ENCODE data around the gene CCL24. TPM values are rescaled to one million over a fixed set of nuclear protein-coding genes. Genes with fewer than 3 reads are reported as not detected.
"Not testable (repeated sequence)": the region's sequence is repeated elsewhere in the genome, so short reads cannot be mapped to it uniquely, and the experiment has no call there.

The CCL24 gene
- polyA plus RNA-seq, 1 donor (not counting 4 experiments of a cell fraction or from before 2014, with no cell fraction given), result not detected

GRCh38 chr7:75793676-75794075 lies 19.9 kb downstream of the CCL24 start:
- TF ChIP-seq, protein P1, sequence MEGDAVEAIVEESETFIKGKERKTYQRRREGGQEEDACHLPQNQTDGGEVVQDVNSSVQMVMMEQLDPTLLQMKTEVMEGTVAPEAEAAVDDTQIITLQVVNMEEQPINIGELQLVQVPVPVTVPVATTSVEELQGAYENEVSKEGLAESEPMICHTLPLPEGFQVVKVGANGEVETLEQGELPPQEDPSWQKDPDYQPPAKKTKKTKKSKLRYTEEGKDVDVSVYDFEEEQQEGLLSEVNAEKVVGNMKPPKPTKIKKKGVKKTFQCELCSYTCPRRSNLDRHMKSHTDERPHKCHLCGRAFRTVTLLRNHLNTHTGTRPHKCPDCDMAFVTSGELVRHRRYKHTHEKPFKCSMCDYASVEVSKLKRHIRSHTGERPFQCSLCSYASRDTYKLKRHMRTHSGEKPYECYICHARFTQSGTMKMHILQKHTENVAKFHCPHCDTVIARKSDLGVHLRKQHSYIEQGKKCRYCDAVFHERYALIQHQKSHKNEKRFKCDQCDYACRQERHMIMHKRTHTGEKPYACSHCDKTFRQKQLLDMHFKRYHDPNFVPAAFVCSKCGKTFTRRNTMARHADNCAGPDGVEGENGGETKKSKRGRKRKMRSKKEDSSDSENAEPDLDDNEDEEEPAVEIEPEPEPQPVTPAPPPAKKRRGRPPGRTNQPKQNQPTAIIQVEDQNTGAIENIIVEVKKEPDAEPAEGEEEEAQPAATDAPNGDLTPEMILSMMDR (optimal IDR thresholded peaks at IDR 0.05 in 1 of 3, IDR thresholded peaks at IDR 0.05 in 1 of 3, conservative IDR thresholded peaks at IDR 0.05 in 1 of 3; ENCODE audit: extremely low read depth in 1 of 3, insufficient read depth in 2 of 3, low read length in 3 of 3), result no peak
- no peak for TF ChIP-seq EZH2 (IDR thresholded peaks at IDR 0.05; ENCODE audit: low read length)
- DNase-seq (ENCODE audit: low read depth, low spot score) (no peak), FAIRE-seq (no peak)
- H3K4me3 ChIP-seq (ENCODE audit: control insufficient read depth in 2 of 3, extremely low read depth in 1 of 3, insufficient read depth in 2 of 3, low read depth in 1 of 3, low read length in 3 of 3), result no peak overlapping the region
- no peak overlapping the region for H3K27ac ChIP-seq (ENCODE audit: control insufficient read depth, insufficient read depth, low read length)
- no peaks in the 10 kb centered on the region for H3K9me1 ChIP-seq (ENCODE audit: control insufficient read depth, extremely low read depth, insufficient read depth, low read length)
- H3K79me2 ChIP-seq (ENCODE audit: control insufficient read depth, insufficient read depth, low read length), result no peaks in the 10 kb centered on the region
- H4K20me1 ChIP-seq (ENCODE audit: control insufficient read depth, extremely low read depth, insufficient read depth, low read length), result no peaks in the 10 kb centered on the region
- H3K9ac ChIP-seq (ENCODE audit: control insufficient read depth, extremely low read depth, insufficient read depth, low read length), result no peak overlapping the region
- H2AFZ ChIP-seq (ENCODE audit: control insufficient read depth, low read length), result no peak overlapping the region
- H3K4me1 ChIP-seq (ENCODE audit: control insufficient read depth, extremely low read depth, insufficient read depth, low read length), result peaks cover 5% of the 10 kb centered on the region
- dilution Hi-C loops (cut with MboI; ENCODE audit: extremely low pct_ligation_motif_present, low sequenced_read_pairs), result no loop called here
- H3K9me3 ChIP-seq (ENCODE audit: control insufficient read depth, low read depth, low read length), result no peaks in the 10 kb centered on the region
- H3K36me3 ChIP-seq (ENCODE audit: control insufficient read depth in 2 of 2, extremely low read depth in 1 of 2, insufficient read depth in 2 of 2, low read length in 2 of 2), result no peaks in the 10 kb centered on the region
- peaks cover 8% of the 10 kb centered on the region for H3K27me3 ChIP-seq (ENCODE audit: control insufficient read depth, extremely low read depth, insufficient read depth, low read length)
- no peak overlapping the region for H3K4me2 ChIP-seq (ENCODE audit: control insufficient read depth, extremely low read depth, insufficient read depth, low read depth, low read length)

DNA sequence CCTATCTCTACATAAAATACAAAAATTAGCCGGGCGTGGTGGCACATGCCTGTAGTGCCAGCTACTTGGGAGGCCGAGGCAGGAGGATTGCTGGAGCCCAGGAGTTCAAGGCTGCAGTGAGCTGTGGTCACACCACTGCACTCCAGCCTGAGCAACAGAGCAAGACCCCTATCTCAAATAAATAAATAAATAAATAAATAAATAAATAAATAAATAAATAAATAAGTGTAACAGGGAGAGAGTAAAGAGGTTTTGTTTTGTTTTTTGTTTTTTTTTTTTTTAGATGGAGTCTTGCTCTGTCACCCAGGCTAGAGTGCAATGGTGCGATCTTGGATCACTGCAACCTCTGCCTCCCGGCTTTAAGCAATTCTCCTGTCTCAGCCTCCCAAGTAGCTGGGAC lies 21.0 kb downstream of the CCL24 start:
- H3K27ac ChIP-seq (ENCODE audit: control insufficient read depth, insufficient read depth, low read length); H3K9ac ChIP-seq (ENCODE audit: control insufficient read depth, extremely low read depth, insufficient read depth, low read length); H4K20me1 ChIP-seq (ENCODE audit: control insufficient read depth, extremely low read depth, insufficient read depth, low read length); FAIRE-seq; H3K4me2 ChIP-seq (ENCODE audit: control insufficient read depth, extremely low read depth, insufficient read depth, low read depth, low read length); H3K4me3 ChIP-seq (ENCODE audit: control insufficient read depth in 2 of 3, extremely low read depth in 1 of 3, insufficient read depth in 2 of 3, low read depth in 1 of 3, low read length in 3 of 3); DNase-seq (ENCODE audit: low read depth, low spot score); H3K27me3 ChIP-seq (ENCODE audit: control insufficient read depth, extremely low read depth, insufficient read depth, low read length); dilution Hi-C loops (cut with MboI; ENCODE audit: extremely low pct_ligation_motif_present, low sequenced_read_pairs); H2AFZ ChIP-seq (ENCODE audit: control insufficient read depth, low read length); H3K9me1 ChIP-seq (ENCODE audit: control insufficient read depth, extremely low read depth, insufficient read depth, low read length); H3K79me2 ChIP-seq (ENCODE audit: control insufficient read depth, insufficient read depth, low read length); H3K36me3 ChIP-seq (ENCODE audit: control insufficient read depth in 2 of 2, extremely low read depth in 1 of 2, insufficient read depth in 2 of 2, low read length in 2 of 2); H3K9me3 ChIP-seq (ENCODE audit: control insufficient read depth, low read depth, low read length); H3K4me1 ChIP-seq (ENCODE audit: control insufficient read depth, extremely low read depth, insufficient read depth, low read length): not testable (repeated sequence)

GRCh38 chr7:75789361-75789924 lies 24.2 kb downstream of the CCL24 start:
- no peaks in the 10 kb centered on the region for H3K36me3 ChIP-seq (ENCODE audit: control insufficient read depth in 2 of 2, extremely low read depth in 1 of 2, insufficient read depth in 2 of 2, low read length in 2 of 2)
- H2AFZ ChIP-seq (ENCODE audit: control insufficient read depth, low read length), result no peak overlapping the region
- TF ChIP-seq, protein P1 (optimal IDR thresholded peaks at IDR 0.05 in 1 of 3, IDR thresholded peaks at IDR 0.05 in 1 of 3, conservative IDR thresholded peaks at IDR 0.05 in 1 of 3; ENCODE audit: extremely low read depth in 1 of 3, insufficient read depth in 2 of 3, low read length in 3 of 3), result no peak
- TF ChIP-seq EZH2 (IDR thresholded peaks at IDR 0.05; ENCODE audit: low read length), result no peak
- no peaks in the 10 kb centered on the region for H3K9me1 ChIP-seq (ENCODE audit: control insufficient read depth, extremely low read depth, insufficient read depth, low read length)
- H3K79me2 ChIP-seq (ENCODE audit: control insufficient read depth, insufficient read depth, low read length), result no peaks in the 10 kb centered on the region
- H3K9ac ChIP-seq (ENCODE audit: control insufficient read depth, extremely low read depth, insufficient read depth, low read length), result no peak overlapping the region
- H3K4me2 ChIP-seq (ENCODE audit: control insufficient read depth, extremely low read depth, insufficient read depth, low read depth, low read length), result no peak overlapping the region
- FAIRE-seq, result no peak
- dilution Hi-C loops (cut with MboI; ENCODE audit: extremely low pct_ligation_motif_present, low sequenced_read_pairs), result no loop called here
- peaks cover 5% of the 10 kb centered on the region for H3K4me1 ChIP-seq (ENCODE audit: control insufficient read depth, extremely low read depth, insufficient read depth, low read length)
- H3K27me3 ChIP-seq (ENCODE audit: control insufficient read depth, extremely low read depth, insufficient read depth, low read length), result peaks cover 4% of the 10 kb centered on the region
- no peak overlapping the region for H3K4me3 ChIP-seq (ENCODE audit: control insufficient read depth in 2 of 3, extremely low read depth in 1 of 3, insufficient read depth in 2 of 3, low read depth in 1 of 3, low read length in 3 of 3)
- H3K27ac ChIP-seq (ENCODE audit: control insufficient read depth, insufficient read depth, low read length), result no peak overlapping the region
- no peak for DNase-seq (ENCODE audit: low read depth, low spot score)
- H3K9me3 ChIP-seq (ENCODE audit: control insufficient read depth, low read depth, low read length), result no peaks in the 10 kb centered on the region
- H4K20me1 ChIP-seq (ENCODE audit: control insufficient read depth, extremely low read depth, insufficient read depth, low read length), result no peaks in the 10 kb centered on the region

GRCh38 chr7:75788154-75788847 lies 25.3 kb downstream of the CCL24 start:
- dilution Hi-C loops (cut with MboI; ENCODE audit: extremely low pct_ligation_motif_present, low sequenced_read_pairs); H3K9me3 ChIP-seq (ENCODE audit: control insufficient read depth, low read depth, low read length); H3K9me1 ChIP-seq (ENCODE audit: control insufficient read depth, extremely low read depth, insufficient read depth, low read length); DNase-seq (ENCODE audit: low read depth, low spot score); H3K4me3 ChIP-seq (ENCODE audit: control insufficient read depth in 2 of 3, extremely low read depth in 1 of 3, insufficient read depth in 2 of 3, low read depth in 1 of 3, low read length in 3 of 3); H3K27ac ChIP-seq (ENCODE audit: control insufficient read depth, insufficient read depth, low read length); FAIRE-seq; H3K27me3 ChIP-seq (ENCODE audit: control insufficient read depth, extremely low read depth, insufficient read depth, low read length); H2AFZ ChIP-seq (ENCODE audit: control insufficient read depth, low read length); H3K9ac ChIP-seq (ENCODE audit: control insufficient read depth, extremely low read depth, insufficient read depth, low read length); H3K79me2 ChIP-seq (ENCODE audit: control insufficient read depth, insufficient read depth, low read length); H3K4me1 ChIP-seq (ENCODE audit: control insufficient read depth, extremely low read depth, insufficient read depth, low read length); H4K20me1 ChIP-seq (ENCODE audit: control insufficient read depth, extremely low read depth, insufficient read depth, low read length); H3K36me3 ChIP-seq (ENCODE audit: control insufficient read depth in 2 of 2, extremely low read depth in 1 of 2, insufficient read depth in 2 of 2, low read length in 2 of 2); H3K4me2 ChIP-seq (ENCODE audit: control insufficient read depth, extremely low read depth, insufficient read depth, low read depth, low read length): not testable (repeated sequence)
